HFFc6 (cell line): Measurements from ENCODE around the gene GRPEL1. TPM values are rescaled to one million over a fixed set of nuclear protein-coding genes. Genes with fewer than 3 reads are reported as not detected.

Source experiments
- DNase-seq: peaks from one replicate; pipeline ENCODE4 v3.0.0-alpha.2; 2018
- H3K27ac Mint-ChIP-seq: 2 replicates; pipeline ENCODE4 v1.8.0; 2020; ENCODE audit warnings: mild to moderate bottlenecking, mixed read lengths
- H3K27me3 Mint-ChIP-seq: 2 replicates; pipeline ENCODE4 v1.8.0; 2021; ENCODE audit warnings: mild to moderate bottlenecking, moderate library complexity, mixed read lengths; ENCODE audit not compliant: insufficient read depth
- H3K36me3 Mint-ChIP-seq: 2 replicates; pipeline ENCODE4 v1.8.0; 2021; ENCODE audit warnings: low read depth, mixed read lengths
- H3K4me1 Mint-ChIP-seq: 2 replicates; pipeline ENCODE4 v1.8.0; 2020; ENCODE audit warnings: low read depth, mixed read lengths
- H3K4me3 Mint-ChIP-seq: 2 replicates; pipeline ENCODE4 v1.8.0; 2020; ENCODE audit warnings: mild to moderate bottlenecking, moderate library complexity, mixed read lengths
- H3K9me3 Mint-ChIP-seq: 2 replicates; pipeline ENCODE4 v1.8.0; 2020; ENCODE audit warnings: mild to moderate bottlenecking, mixed read lengths
- total RNA-seq, 6 experiments: library from RNA; stranded (reverse); fragmentation: NEBNext Ultra II Directional; extraction: Animal tissue kit (Norgen Biotek cat#: 25700); gene quantifications; 2 replicates in 1 of 6; 3 replicates in 5 of 6; pipeline ENCODE4 v1.2.3, GENCODE V29; 2021
- TF ChIP-seq, protein P1 (sequence below): fragments of 200-600 bp; sonication (generic); IDR thresholded peaks from 2 replicates; pipeline ENCODE4 v1.5.0; 2021; ENCODE audit warnings: antibody characterized with exemption, mild to moderate bottlenecking

The GRPEL1 gene
- total RNA-seq, 6 experiments from 2014 or later = 43.1 to 62.1 (median 45.3) TPM

DNA sequence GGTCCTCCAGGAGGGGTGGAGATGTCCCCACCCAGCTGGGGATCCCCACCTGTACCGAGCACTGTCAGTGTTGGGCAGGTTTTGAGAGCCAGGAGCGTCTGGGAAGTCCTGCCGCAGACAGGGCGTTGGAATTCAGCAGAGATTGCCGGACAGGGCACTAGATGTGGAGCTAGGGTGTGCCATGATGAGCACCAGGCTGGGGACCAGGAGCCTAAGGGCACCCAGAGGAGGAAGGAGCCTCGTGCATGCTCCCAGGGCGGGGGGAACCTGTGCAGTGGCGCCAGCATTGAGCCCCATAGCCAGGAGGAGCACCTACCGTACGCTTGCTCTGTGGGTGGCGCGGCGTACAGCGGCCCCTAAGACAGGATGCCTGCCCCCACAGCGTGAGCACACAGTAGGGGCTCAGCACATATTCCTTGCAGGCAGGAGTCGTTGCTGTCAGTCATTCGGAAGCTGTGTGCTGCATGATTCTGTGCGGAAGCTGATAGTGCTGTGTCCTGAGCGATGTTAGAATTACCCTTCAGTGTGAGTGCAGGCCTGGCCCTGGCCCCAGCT is 43.5 kb downstream of the GRPEL1 start:
- H3K27me3 Mint-ChIP-seq = no peaks in the 10 kb centered on the region
- no peak overlapping the region for H3K4me3 Mint-ChIP-seq
- H3K36me3 Mint-ChIP-seq = peaks cover 18% of the 10 kb centered on the region; the same call in 1 of the 2 replicates
- TF ChIP-seq, protein P1, sequence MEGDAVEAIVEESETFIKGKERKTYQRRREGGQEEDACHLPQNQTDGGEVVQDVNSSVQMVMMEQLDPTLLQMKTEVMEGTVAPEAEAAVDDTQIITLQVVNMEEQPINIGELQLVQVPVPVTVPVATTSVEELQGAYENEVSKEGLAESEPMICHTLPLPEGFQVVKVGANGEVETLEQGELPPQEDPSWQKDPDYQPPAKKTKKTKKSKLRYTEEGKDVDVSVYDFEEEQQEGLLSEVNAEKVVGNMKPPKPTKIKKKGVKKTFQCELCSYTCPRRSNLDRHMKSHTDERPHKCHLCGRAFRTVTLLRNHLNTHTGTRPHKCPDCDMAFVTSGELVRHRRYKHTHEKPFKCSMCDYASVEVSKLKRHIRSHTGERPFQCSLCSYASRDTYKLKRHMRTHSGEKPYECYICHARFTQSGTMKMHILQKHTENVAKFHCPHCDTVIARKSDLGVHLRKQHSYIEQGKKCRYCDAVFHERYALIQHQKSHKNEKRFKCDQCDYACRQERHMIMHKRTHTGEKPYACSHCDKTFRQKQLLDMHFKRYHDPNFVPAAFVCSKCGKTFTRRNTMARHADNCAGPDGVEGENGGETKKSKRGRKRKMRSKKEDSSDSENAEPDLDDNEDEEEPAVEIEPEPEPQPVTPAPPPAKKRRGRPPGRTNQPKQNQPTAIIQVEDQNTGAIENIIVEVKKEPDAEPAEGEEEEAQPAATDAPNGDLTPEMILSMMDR = no peak
- peaks cover 42% of the 10 kb centered on the region for H3K4me1 Mint-ChIP-seq
- no peaks in the 10 kb centered on the region for H3K9me3 Mint-ChIP-seq
- no peak overlapping the region for H3K27ac Mint-ChIP-seq
- no peak for DNase-seq

- TF ChIP-seq, protein P1 = no peak
- no peak for DNase-seq
- Mint-ChIP-seq H3K27me3 (no peaks in the 10 kb centered on the region), H3K27ac (peak overlapping the region; percentile 91; the same call in 1 of the 2 replicates), H3K9me3 (no peaks in the 10 kb centered on the region), H3K4me3 (no peak overlapping the region), H3K4me1 (peaks cover 38% of the 10 kb centered on the region), H3K36me3 (peaks cover 22% of the 10 kb centered on the region; the same call in 1 of the 2 replicates)
Measured at GRCh38 chr4:7023901-7024300, 44.0 kb downstream of the GRPEL1 start.

DNA sequence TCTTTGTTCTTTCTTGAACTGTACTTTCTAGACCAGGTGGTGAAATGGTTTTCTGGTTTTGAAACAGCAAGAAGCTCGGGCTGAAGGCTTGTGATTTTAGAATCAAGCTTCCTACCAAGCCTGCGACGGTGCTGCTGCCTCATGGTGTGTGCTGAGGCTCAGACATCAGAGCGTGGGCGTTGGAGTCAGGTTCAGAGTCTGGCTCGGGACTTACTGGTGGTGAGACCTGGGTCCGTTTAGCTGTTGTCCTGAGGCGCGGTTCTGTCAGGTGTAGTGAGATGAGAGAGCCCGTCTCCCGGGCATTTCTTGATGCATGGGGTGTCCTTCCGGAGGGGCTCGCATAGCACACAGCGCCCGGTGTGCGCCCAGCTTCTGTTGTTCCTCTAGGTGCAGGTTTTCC is 44.4 kb downstream of the GRPEL1 start:
- peaks cover 25% of the 10 kb centered on the region; the same call in 1 of the 2 replicates for H3K36me3 Mint-ChIP-seq
- no peak for DNase-seq
- H3K27ac Mint-ChIP-seq = peak overlapping the region; percentile 91
- H3K4me1 Mint-ChIP-seq = peaks cover 34% of the 10 kb centered on the region
- no peaks in the 10 kb centered on the region for H3K9me3 Mint-ChIP-seq
- no peak overlapping the region for H3K4me3 Mint-ChIP-seq
- H3K27me3 Mint-ChIP-seq = no peaks in the 10 kb centered on the region
- TF ChIP-seq, protein P1 = no peak

DNA sequence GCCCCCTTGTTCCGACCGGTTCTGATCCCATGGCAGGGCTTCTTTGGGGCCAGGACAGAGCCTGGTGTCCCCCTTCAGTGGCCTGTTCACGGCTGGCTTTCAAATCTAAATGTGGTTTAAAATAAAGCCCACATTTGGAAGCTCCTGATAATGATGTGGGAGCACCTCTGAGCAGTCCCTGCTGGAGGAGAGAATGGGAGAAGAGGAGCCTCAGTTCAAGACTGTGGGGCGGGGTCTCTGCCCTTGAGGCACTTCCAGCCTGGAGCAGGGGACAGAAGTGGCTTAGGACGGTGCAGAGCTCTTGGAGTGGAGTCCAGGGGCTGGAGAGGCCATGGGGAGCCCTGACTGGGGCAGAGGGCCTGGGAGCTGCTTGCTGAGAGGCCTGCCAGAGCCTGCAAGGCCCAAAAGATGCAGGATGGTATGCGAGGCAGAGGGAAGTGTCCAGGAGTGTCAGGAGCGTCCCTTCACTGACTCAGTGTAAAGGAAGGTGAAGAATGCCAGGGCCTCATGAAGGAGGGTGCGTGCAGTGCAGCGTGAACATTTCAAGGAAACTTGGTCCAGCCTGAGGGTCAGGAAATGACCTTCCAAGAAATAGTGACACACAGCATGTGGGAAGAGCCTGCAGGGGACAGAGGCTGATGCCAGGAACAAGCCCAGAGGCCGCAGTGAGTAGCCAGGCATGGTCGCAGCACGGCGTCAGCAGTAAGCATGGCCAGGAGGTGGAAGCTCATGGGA is 45.8 kb downstream of the GRPEL1 start:
- peak overlapping the region; percentile 60 for H3K4me3 Mint-ChIP-seq
- peaks cover 34% of the 10 kb centered on the region for H3K4me1 Mint-ChIP-seq
- TF ChIP-seq, protein P1 = no peak; the same call in 1 of the 2 replicates
- peaks cover 21% of the 10 kb centered on the region; the same call in 1 of the 2 replicates for H3K36me3 Mint-ChIP-seq
- H3K9me3 Mint-ChIP-seq = no peaks in the 10 kb centered on the region
- peak; percentile 96 for DNase-seq
- H3K27ac Mint-ChIP-seq = peak overlapping the region; percentile 91
- H3K27me3 Mint-ChIP-seq = no peaks in the 10 kb centered on the region

DNA sequence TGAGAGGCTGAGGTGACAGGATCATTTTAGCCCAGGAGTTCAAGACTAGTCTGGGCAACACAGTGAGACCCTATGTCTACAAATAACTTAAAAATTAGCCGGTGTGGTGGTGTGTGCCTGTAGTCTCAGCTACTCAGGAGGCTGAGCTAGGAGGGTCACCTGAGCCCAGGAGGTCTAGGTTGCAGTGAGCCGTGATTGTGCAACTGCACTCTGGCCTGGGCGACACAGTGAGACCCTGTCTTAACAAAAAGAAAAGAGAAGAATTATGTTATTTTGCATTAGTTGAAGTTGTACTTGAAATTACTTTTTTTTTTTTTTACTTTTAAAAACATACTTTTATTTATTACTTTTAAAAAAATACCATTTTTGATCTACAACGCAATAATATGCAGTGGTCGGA is 46.5 kb downstream of the GRPEL1 start:
- TF ChIP-seq, protein P1 = no peak
- H3K4me1 Mint-ChIP-seq = peaks cover 34% of the 10 kb centered on the region
- no peak overlapping the region for H3K4me3 Mint-ChIP-seq
- H3K9me3 Mint-ChIP-seq = no peaks in the 10 kb centered on the region
- H3K27ac Mint-ChIP-seq = peak overlapping the region; percentile 91
- H3K27me3 Mint-ChIP-seq = no peaks in the 10 kb centered on the region
- DNase-seq = no peak
- H3K36me3 Mint-ChIP-seq = peaks cover 18% of the 10 kb centered on the region; the same call in 1 of the 2 replicates
